CD4-positive, alpha-beta memory T cell (primary cell): ENCODE measurements around the gene SMAD6. TPM values are rescaled to one million over a fixed set of nuclear protein-coding genes. Genes with fewer than 3 reads are reported as not detected.

Experiments used
- CTCF ChIA-PET: fragments of 350-600 bp; sonication (Branson Sonifier 250); formaldehyde crosslinking; loops from one replicate; lab custom pipeline; 2021; ENCODE audit warnings: inconsistent platforms; ENCODE audit not compliant: partially characterized antibody; lab: Charles Lee
- POLR2A ChIA-PET: fragments of 350-600 bp; sonication (Branson Sonifier 250); formaldehyde crosslinking; loops from one replicate; lab custom pipeline; 2021; ENCODE audit not compliant: partially characterized antibody; lab: Charles Lee
- DNase-seq, 5 donors: peaks; one replicate each; pipeline versions ENCODE4 v3.0.0 to v3.0.0-alpha.2; 2020 to 2022; ENCODE audit warnings: mixed read lengths in 1 of 5
- H3K27ac ChIP-seq: one replicate; pipeline ENCODE4 v1.7.0; 2013; ENCODE audit warnings: low read depth, low read length
- H3K27me3 ChIP-seq: 2 replicates; pipeline ENCODE4 v1.7.0; 2013; ENCODE audit warnings: mild to moderate bottlenecking, low read length, moderate library complexity; ENCODE audit not compliant: insufficient read depth
- H3K36me3 ChIP-seq: 2 replicates; pipeline ENCODE4 v1.7.0; 2013; ENCODE audit warnings: mild to moderate bottlenecking, low read length, moderate library complexity; ENCODE audit not compliant: insufficient read depth
- H3K4me1 ChIP-seq: 2 replicates; pipeline ENCODE4 v1.7.0; 2013; ENCODE audit warnings: mild to moderate bottlenecking, low read length, moderate library complexity; ENCODE audit not compliant: insufficient read depth
- H3K4me3 ChIP-seq, 2 donors: one replicate each; pipeline ENCODE4 v1.7.0; 2013; ENCODE audit warnings: low read length in 2 of 2, mild to moderate bottlenecking in 1 of 2
- H3K9me3 ChIP-seq, 2 donors: one replicate each; pipeline ENCODE4 v1.7.0; 2013; ENCODE audit warnings: low read length in 2 of 2, control low read depth in 1 of 2; ENCODE audit not compliant: control insufficient read depth in 1 of 2
- H3K27ac Mint-ChIP-seq, 7 donors: one replicate each; pipeline ENCODE4 v1.8.0; 2020 to 2021; ENCODE audit warnings: mixed read lengths in 7 of 7, mild to moderate bottlenecking in 6 of 7, inconsistent platforms in 3 of 7, moderate library complexity in 3 of 7
- H3K27me3 Mint-ChIP-seq, 2 donors: one replicate each; pipeline ENCODE4 v1.8.0; 2020 to 2021; ENCODE audit warnings: mixed read lengths in 2 of 2
- H3K36me3 Mint-ChIP-seq, 2 donors: one replicate each; pipeline ENCODE4 v1.8.0; 2020 to 2021; ENCODE audit warnings: mixed read lengths in 2 of 2, inconsistent platforms in 1 of 2, mild to moderate bottlenecking in 1 of 2
- H3K4me1 Mint-ChIP-seq, 4 donors: one replicate each; pipeline ENCODE4 v1.8.0; 2020 to 2021; ENCODE audit warnings: mixed read lengths in 4 of 4, mild to moderate bottlenecking in 1 of 4
- H3K4me3 Mint-ChIP-seq, 8 donors: one replicate each; pipeline ENCODE4 v1.8.0; 2020 to 2021; ENCODE audit warnings: mixed read lengths in 8 of 8, mild to moderate bottlenecking in 7 of 8, moderate library complexity in 6 of 8, inconsistent platforms in 3 of 8
- H3K9me3 Mint-ChIP-seq, 8 donors: one replicate each; pipeline ENCODE4 v1.8.0; 2020 to 2021; ENCODE audit warnings: mixed read lengths in 8 of 8, mild to moderate bottlenecking in 5 of 8, inconsistent platforms in 3 of 8, moderate library complexity in 1 of 8
- intact Hi-C: fragments of 100-400 bp; cut with micrococcal nuclease; formaldehyde crosslinking; loops from one replicate; pipeline ENCODE4 v1.15.1; 2023
- polyA plus RNA-seq, 2 donors: library from polyadenylated mRNA; unstranded; fragments of 300-500 nt; fragmentation: Illumina TruSeq; gene quantifications; one replicate each; pipeline ENCODE4 v1.2.3, GENCODE V29; 2021
- total RNA-seq, 2 experiments: library from RNA; stranded (reverse); gene quantifications; one replicate each; pipeline ENCODE4 v1.2.3, GENCODE V29; 2021

Gene SMAD6
- total and polyA plus RNA-seq, 4 experiments from 2014 or later, result 0.09 to 0.11 TPM; not detected in 2

GRCh38 chr15:66822576-66822975, 120.5 kb downstream of the SMAD6 start:
- Histone ChIP-seq H3K4me1 (no peaks in the 10 kb centered on the region), H3K27me3 (no peaks in the 10 kb centered on the region), H3K27ac (no peak overlapping the region), H3K36me3 (no peaks in the 10 kb centered on the region), H3K4me3 (no peak overlapping the region), H3K9me3 (no peaks in the 10 kb centered on the region)
- Mint-ChIP-seq H3K27ac (no peak overlapping the region), H3K4me1 (no peaks in the 10 kb centered on the region), H3K9me3 (no peaks in the 10 kb centered on the region), H3K27me3 (peaks cover 1 to 5% of the 10 kb centered on the region in 2 donors), H3K4me3 (no peak overlapping the region), H3K36me3 (no peaks in the 10 kb centered on the region)
- ChIA-PET CTCF (no interaction called here), POLR2A (no interaction called here)
- intact Hi-C loops, result no loop called here
- no peak for DNase-seq

- no peaks in the 10 kb centered on the region for H3K27me3 ChIP-seq
- no peak overlapping the region for H3K4me3 ChIP-seq
- Mint-ChIP-seq H3K4me3 (no peak overlapping the region), H3K27me3 (peaks cover 3 to 4% of the 10 kb centered on the region in 2 donors), H3K27ac (no peak overlapping the region), H3K4me1 (no peaks in the 10 kb centered on the region), H3K36me3 (no peaks in the 10 kb centered on the region), H3K9me3 (no peaks in the 10 kb centered on the region)
- DNase-seq, result no peak
- H3K36me3 ChIP-seq, result no peaks in the 10 kb centered on the region
- ChIA-PET POLR2A (no interaction called here), CTCF (no interaction called here)
- no peaks in the 10 kb centered on the region for H3K4me1 ChIP-seq
- H3K9me3 ChIP-seq, result no peaks in the 10 kb centered on the region
- intact Hi-C loops, result no loop called here
- no peak overlapping the region for H3K27ac ChIP-seq
Observed at GRCh38 chr15:66823601-66824000, 121.6 kb downstream of the SMAD6 start.

DNA sequence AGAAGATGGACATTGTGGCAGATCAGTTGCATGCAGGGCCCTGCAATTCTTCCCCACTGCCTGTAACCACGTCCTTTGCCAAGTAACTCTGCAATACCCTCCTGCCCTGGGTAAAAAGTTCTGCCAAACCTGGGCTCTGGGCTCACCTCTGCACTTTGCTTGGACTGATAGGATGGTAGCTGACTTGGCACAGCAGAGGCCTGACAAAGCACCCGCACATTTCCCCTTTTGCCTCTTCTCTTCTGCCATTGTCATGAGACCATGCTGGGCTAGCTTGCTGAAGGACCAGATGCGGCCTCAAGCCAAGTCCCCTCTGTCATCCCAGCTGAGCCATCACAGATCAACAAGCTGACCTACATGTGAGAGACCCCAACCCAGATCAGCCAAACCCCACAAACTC, 122.4 kb downstream of the SMAD6 start:
- H3K4me1 Mint-ChIP-seq, result no peaks in the 10 kb centered on the region
- H3K36me3 ChIP-seq, result no peaks in the 10 kb centered on the region
- no peaks in the 10 kb centered on the region for H3K27me3 ChIP-seq
- no peaks in the 10 kb centered on the region for H3K9me3 ChIP-seq
- intact Hi-C loops, result no loop called here
- no peak for DNase-seq
- H3K27me3 Mint-ChIP-seq, result peaks cover 0 to 2% of the 10 kb centered on the region in 2 donors
- no peaks in the 10 kb centered on the region for H3K36me3 Mint-ChIP-seq
- no peak overlapping the region for H3K4me3 Mint-ChIP-seq
- no peak overlapping the region for H3K4me3 ChIP-seq
- no peak overlapping the region for H3K27ac ChIP-seq
- CTCF ChIA-PET, result no interaction called here
- H3K4me1 ChIP-seq, result no peaks in the 10 kb centered on the region
- no peaks in the 10 kb centered on the region for H3K9me3 Mint-ChIP-seq
- POLR2A ChIA-PET, result no interaction called here
- no peak overlapping the region for H3K27ac Mint-ChIP-seq

DNA sequence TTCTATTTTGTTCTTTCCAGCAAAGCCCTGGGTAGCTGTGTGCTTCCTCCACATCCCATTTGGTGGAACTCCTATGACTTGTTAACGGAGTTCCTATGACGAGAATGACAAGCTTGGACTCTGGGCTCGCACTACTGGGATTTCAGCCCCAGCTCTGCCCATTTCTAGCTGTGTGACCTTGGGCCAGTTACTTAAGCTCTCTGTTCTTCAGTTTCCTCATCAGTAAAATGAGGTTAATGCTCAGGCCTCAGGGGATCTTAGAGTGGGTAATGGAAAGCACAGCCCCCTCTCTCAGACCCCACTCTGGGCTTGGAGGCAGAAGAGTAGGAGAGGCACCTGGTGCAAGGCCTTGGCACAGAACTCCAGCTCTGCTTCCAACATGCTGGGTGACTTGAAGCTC, 123.1 kb downstream of the SMAD6 start:
- CTCF ChIA-PET, result interaction anchor here (0.9 kb wide), 1 partner anchor 27 kb away, joined by 4 read pairs; no protein-coding TSS in a partner anchor

DNA sequence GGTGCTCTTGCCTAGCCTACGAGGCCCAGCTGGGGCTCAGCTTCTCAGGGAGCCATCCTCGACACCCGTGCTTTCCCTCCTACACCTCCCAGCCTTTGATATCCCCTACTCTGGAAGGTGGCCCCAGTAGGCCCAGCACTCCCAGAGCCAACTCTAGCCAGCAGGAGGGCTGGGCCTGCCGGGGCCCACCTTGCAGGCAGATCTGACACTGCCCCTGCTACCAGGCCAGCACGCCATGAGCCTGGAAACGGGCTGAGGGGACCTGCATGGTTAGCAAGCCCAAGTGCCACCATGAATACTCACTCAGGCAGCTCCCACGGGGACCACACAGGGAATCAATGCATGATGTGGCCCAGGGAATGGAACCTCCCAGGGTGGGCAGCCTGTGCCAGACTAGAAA, 123.7 kb downstream of the SMAD6 start:
- no peak for DNase-seq
- H3K27me3 ChIP-seq, result no peaks in the 10 kb centered on the region
- H3K27ac ChIP-seq, result no peak overlapping the region
- H3K9me3 ChIP-seq, result no peaks in the 10 kb centered on the region
- no peak overlapping the region for H3K4me3 ChIP-seq
- H3K36me3 ChIP-seq, result no peaks in the 10 kb centered on the region
- Mint-ChIP-seq H3K4me1 (no peaks in the 10 kb centered on the region), H3K27ac (peak overlapping the region in 1 of 7 donors; percentile 4), H3K9me3 (no peaks in the 10 kb centered on the region), H3K36me3 (no peaks in the 10 kb centered on the region), H3K27me3 (peaks cover 0 to 1% of the 10 kb centered on the region in 2 donors), H3K4me3 (no peak overlapping the region)
- CTCF ChIA-PET, result interaction anchor here (0.9 to 2.0 kb wide), 2 partner anchors 25 to 27 kb away, joined by 4 to 7 read pairs; no protein-coding TSS in a partner anchor
- H3K4me1 ChIP-seq, result no peaks in the 10 kb centered on the region
- intact Hi-C loops, result no loop called here
- POLR2A ChIA-PET, result no interaction called here

More for the DNA sequence above, 123.1 kb downstream of the SMAD6 start:
- DNase-seq, result no peak
- Histone ChIP-seq H3K36me3 (no peaks in the 10 kb centered on the region), H3K4me3 (no peak overlapping the region), H3K4me1 (no peaks in the 10 kb centered on the region), H3K9me3 (no peaks in the 10 kb centered on the region), H3K27me3 (no peaks in the 10 kb centered on the region), H3K27ac (no peak overlapping the region)
- POLR2A ChIA-PET, result no interaction called here
- intact Hi-C loops, result no loop called here
- Mint-ChIP-seq H3K36me3 (no peaks in the 10 kb centered on the region), H3K27me3 (peaks cover 0 to 1% of the 10 kb centered on the region in 2 donors), H3K9me3 (no peaks in the 10 kb centered on the region), H3K4me1 (no peaks in the 10 kb centered on the region), H3K4me3 (no peak overlapping the region), H3K27ac (no peak overlapping the region)

DNA sequence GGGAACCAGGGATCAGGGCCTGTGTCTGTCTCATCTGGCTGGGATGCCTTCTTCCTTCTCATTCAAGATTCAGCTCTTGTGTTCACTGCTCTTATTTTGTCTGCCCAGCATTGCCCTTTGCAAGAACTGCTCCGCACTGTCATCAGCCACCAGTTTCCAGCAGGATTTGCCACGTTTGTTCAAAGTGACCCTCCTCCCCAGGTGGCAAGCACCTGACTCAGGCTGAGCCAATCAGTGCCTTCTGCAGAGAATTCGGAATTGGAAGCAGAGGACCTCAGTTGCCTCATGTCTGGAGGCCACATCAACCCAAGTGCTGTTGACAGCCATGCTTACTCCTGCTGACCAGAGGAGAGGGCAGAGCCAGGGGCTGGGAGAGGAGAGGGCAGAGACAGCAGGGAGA, 124.5 kb downstream of the SMAD6 start:
- Mint-ChIP-seq H3K4me3 (no peak overlapping the region), H3K9me3 (no peaks in the 10 kb centered on the region), H3K36me3 (no peaks in the 10 kb centered on the region), H3K27ac (peak overlapping the region in 1 of 7 donors; percentile 6), H3K27me3 (peaks cover 1 to 2% of the 10 kb centered on the region in 2 donors), H3K4me1 (no peaks in the 10 kb centered on the region)
- intact Hi-C loops, result no loop called here
- H3K36me3 ChIP-seq, result no peaks in the 10 kb centered on the region
- H3K4me3 ChIP-seq, result no peak overlapping the region
- no peaks in the 10 kb centered on the region for H3K9me3 ChIP-seq
- H3K27me3 ChIP-seq, result no peaks in the 10 kb centered on the region
- no peak for DNase-seq
- no peaks in the 10 kb centered on the region for H3K4me1 ChIP-seq
- ChIA-PET CTCF (interaction anchor here (2.0 kb wide), 1 partner anchor 25 kb away, joined by 7 read pairs; no protein-coding TSS in a partner anchor), POLR2A (no interaction called here)
- H3K27ac ChIP-seq, result no peak overlapping the region

DNA sequence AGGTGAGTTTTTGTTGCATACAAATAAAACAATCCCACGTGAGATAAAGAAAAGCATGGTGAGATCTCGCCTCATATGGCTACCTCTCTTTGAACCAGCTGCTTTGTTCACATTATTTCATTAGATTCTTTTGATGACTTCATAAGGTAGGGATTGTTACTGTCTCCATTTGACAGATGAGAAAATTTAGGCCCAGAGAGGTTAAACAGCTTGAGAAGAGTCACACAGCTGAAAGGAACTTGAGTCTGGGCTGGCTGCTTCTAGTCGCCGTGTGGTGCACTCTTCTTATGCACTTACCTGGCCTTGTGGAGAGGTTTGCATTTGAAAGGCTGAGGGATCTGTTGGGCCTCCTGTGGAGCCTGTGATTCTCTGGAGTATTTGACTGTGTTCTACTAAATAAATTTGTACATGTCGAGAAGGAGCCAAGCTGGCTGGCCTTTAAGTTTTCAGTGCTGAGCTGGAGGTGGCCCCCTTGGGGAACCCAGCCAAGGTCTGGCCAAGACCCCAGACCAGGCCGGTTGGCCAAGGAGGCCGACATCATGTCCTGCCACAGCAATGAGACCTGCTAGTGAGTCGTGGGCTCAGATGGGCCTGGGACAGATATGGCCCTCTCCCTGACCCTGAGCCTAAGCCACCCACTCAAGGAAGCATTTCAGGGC, 125.1 kb downstream of the SMAD6 start:
- H3K4me1 ChIP-seq, result no peaks in the 10 kb centered on the region
- ChIA-PET CTCF (interaction anchor here (2.0 kb wide), 1 partner anchor 24 kb away, joined by 7 read pairs; no protein-coding TSS in a partner anchor), POLR2A (no interaction called here)
- H3K36me3 ChIP-seq, result no peaks in the 10 kb centered on the region
- intact Hi-C loops, result no loop called here
- DNase-seq, result no peak
- Mint-ChIP-seq H3K27ac (no peak overlapping the region), H3K9me3 (no peaks in the 10 kb centered on the region), H3K4me1 (no peaks in the 10 kb centered on the region), H3K36me3 (no peaks in the 10 kb centered on the region), H3K27me3 (peaks cover 1 to 2% of the 10 kb centered on the region in 2 donors), H3K4me3 (no peak overlapping the region)
- no peaks in the 10 kb centered on the region for H3K9me3 ChIP-seq
- no peak overlapping the region for H3K4me3 ChIP-seq
- no peaks in the 10 kb centered on the region for H3K27me3 ChIP-seq
- H3K27ac ChIP-seq, result no peak overlapping the region
